ENCODE data around the gene C12orf50. TPM values are rescaled to one million over a fixed set of nuclear protein-coding genes. Genes with fewer than 3 reads are reported as not detected.
"Not testable (repeated sequence)": the region's sequence is repeated elsewhere in the genome, so short reads cannot be mapped to it uniquely, and the experiment has no call there.

The C12orf50 gene
- total RNA-seq, 1 donor from 2014 or later = not detected

- H3K27me3 Mint-ChIP-seq (ENCODE audit: insufficient read depth) = no peaks in the 10 kb centered on the region
- no peaks in the 10 kb centered on the region for H3K9me3 Mint-ChIP-seq
- H3K4me3 Mint-ChIP-seq = peak overlapping the region; percentile 98
- H3K36me3 Mint-ChIP-seq (ENCODE audit: low read depth) = peaks cover 15% of the 10 kb centered on the region
- peaks cover 55% of the 10 kb centered on the region for H3K4me1 Mint-ChIP-seq (ENCODE audit: low read depth)
- intact Hi-C loops (cut with micrococcal nuclease) = loop anchor here (1.0 to 5.0 kb wide), 6 partner anchors 107 to 1673 kb away; partner anchors contain the start of genes ATP2B1, CEP290, POC1B and TMTC3
- H3K27ac Mint-ChIP-seq = peak overlapping the region; percentile 96
- peak; percentile 84 for DNase-seq (ENCODE audit: low spot score)
Measured at GRCh38 chr12:88035271-88035906, 6.2 kb upstream of the C12orf50 start.

GRCh38 chr12:88031161-88031560, 2.0 kb upstream of the C12orf50 start:
- H3K27ac Mint-ChIP-seq; H3K27me3 Mint-ChIP-seq (ENCODE audit: insufficient read depth); H3K4me3 Mint-ChIP-seq; H3K36me3 Mint-ChIP-seq (ENCODE audit: low read depth); DNase-seq (ENCODE audit: low spot score); intact Hi-C loops (cut with micrococcal nuclease); H3K9me3 Mint-ChIP-seq: not testable (repeated sequence)
- H3K4me1 Mint-ChIP-seq (ENCODE audit: low read depth) = peaks cover 17% of the 10 kb centered on the region

- Mint-ChIP-seq H3K9me3 (no peaks in the 10 kb centered on the region), H3K4me1 (ENCODE audit: low read depth) (no peaks in the 10 kb centered on the region), H3K27ac (no peak overlapping the region), H3K36me3 (ENCODE audit: low read depth) (no peaks in the 10 kb centered on the region), H3K27me3 (ENCODE audit: insufficient read depth) (peaks cover 18% of the 10 kb centered on the region), H3K4me3 (no peak overlapping the region)
- intact Hi-C loops (cut with micrococcal nuclease) = no loop called here
- DNase-seq (ENCODE audit: low spot score) = no peak
Measured at GRCh38 chr12:88026196-88026595, 3.0 kb downstream of the C12orf50 start.

- no peak overlapping the region for H3K4me3 Mint-ChIP-seq
- H3K36me3 Mint-ChIP-seq (ENCODE audit: low read depth) = no peaks in the 10 kb centered on the region
- peaks cover 6% of the 10 kb centered on the region for H3K9me3 Mint-ChIP-seq
- H3K4me1 Mint-ChIP-seq (ENCODE audit: low read depth) = no peaks in the 10 kb centered on the region
- intact Hi-C loops (cut with micrococcal nuclease) = no loop called here
- H3K27me3 Mint-ChIP-seq (ENCODE audit: insufficient read depth) = peaks cover 7% of the 10 kb centered on the region
- H3K27ac Mint-ChIP-seq = no peak overlapping the region
- no peak for DNase-seq (ENCODE audit: low spot score)
Measured at GRCh38 chr12:88017964-88018363, 11.2 kb downstream of the C12orf50 start.

- H3K4me1 Mint-ChIP-seq (ENCODE audit: low read depth) = no peaks in the 10 kb centered on the region
- intact Hi-C loops (cut with micrococcal nuclease) = no loop called here
- peaks cover 4% of the 10 kb centered on the region for H3K27me3 Mint-ChIP-seq (ENCODE audit: insufficient read depth)
- H3K27ac Mint-ChIP-seq = no peak overlapping the region
- no peak for DNase-seq (ENCODE audit: low spot score)
- H3K36me3 Mint-ChIP-seq (ENCODE audit: low read depth) = no peaks in the 10 kb centered on the region
- no peak overlapping the region for H3K4me3 Mint-ChIP-seq
- H3K9me3 Mint-ChIP-seq = peaks cover 6% of the 10 kb centered on the region
Measured at GRCh38 chr12:88015825-88016224, 13.4 kb downstream of the C12orf50 start.

- H3K4me3 Mint-ChIP-seq = no peak overlapping the region
- no peak for DNase-seq (ENCODE audit: low spot score)
- H3K27ac Mint-ChIP-seq = no peak overlapping the region
- intact Hi-C loops (cut with micrococcal nuclease) = no loop called here
- H3K9me3 Mint-ChIP-seq = no peaks in the 10 kb centered on the region
- no peaks in the 10 kb centered on the region for H3K27me3 Mint-ChIP-seq (ENCODE audit: insufficient read depth)
- H3K4me1 Mint-ChIP-seq (ENCODE audit: low read depth) = no peaks in the 10 kb centered on the region
- H3K36me3 Mint-ChIP-seq (ENCODE audit: low read depth) = no peaks in the 10 kb centered on the region
Measured at GRCh38 chr12:88011755-88012154, 17.4 kb downstream of the C12orf50 start.

- DNase-seq (ENCODE audit: low spot score) = no peak
- H3K4me3 Mint-ChIP-seq = no peak overlapping the region
- H3K27me3 Mint-ChIP-seq (ENCODE audit: insufficient read depth) = no peaks in the 10 kb centered on the region
Measured at GRCh38 chr12:88006351-88006750, 22.9 kb downstream of the C12orf50 start.

GRCh38 chr12:88001327-88001726, 27.9 kb downstream of the C12orf50 start:
- intact Hi-C loops (cut with micrococcal nuclease) = no loop called here
- DNase-seq (ENCODE audit: low spot score) = no peak
- no peaks in the 10 kb centered on the region for H3K36me3 Mint-ChIP-seq (ENCODE audit: low read depth)
- H3K27ac Mint-ChIP-seq = no peak overlapping the region
- no peaks in the 10 kb centered on the region for H3K4me1 Mint-ChIP-seq (ENCODE audit: low read depth)
- H3K4me3 Mint-ChIP-seq = no peak overlapping the region
- no peaks in the 10 kb centered on the region for H3K9me3 Mint-ChIP-seq
- no peaks in the 10 kb centered on the region for H3K27me3 Mint-ChIP-seq (ENCODE audit: insufficient read depth)

More at GRCh38 chr12:88006351-88006750, 22.9 kb downstream of the C12orf50 start:
- H3K27ac Mint-ChIP-seq = no peak overlapping the region
- no peaks in the 10 kb centered on the region for H3K4me1 Mint-ChIP-seq (ENCODE audit: low read depth)
- no peaks in the 10 kb centered on the region for H3K9me3 Mint-ChIP-seq
- intact Hi-C loops (cut with micrococcal nuclease) = no loop called here
- H3K36me3 Mint-ChIP-seq (ENCODE audit: low read depth) = no peaks in the 10 kb centered on the region

- H3K27ac Mint-ChIP-seq = no peak overlapping the region
- no peaks in the 10 kb centered on the region for H3K4me1 Mint-ChIP-seq (ENCODE audit: low read depth)
- H3K27me3 Mint-ChIP-seq (ENCODE audit: insufficient read depth) = no peaks in the 10 kb centered on the region
- no peaks in the 10 kb centered on the region for H3K36me3 Mint-ChIP-seq (ENCODE audit: low read depth)
- intact Hi-C loops (cut with micrococcal nuclease) = loop anchor here (1.0 kb wide), 1 partner anchor 129 kb away; no protein-coding TSS in a partner anchor
- H3K9me3 Mint-ChIP-seq = no peaks in the 10 kb centered on the region
- no peak overlapping the region for H3K4me3 Mint-ChIP-seq
- DNase-seq (ENCODE audit: low spot score) = no peak
Measured at GRCh38 chr12:87995581-87996178, 33.5 kb downstream of the C12orf50 start.

- no peak overlapping the region for H3K27ac Mint-ChIP-seq
- H3K9me3 Mint-ChIP-seq = no peaks in the 10 kb centered on the region
- no peaks in the 10 kb centered on the region for H3K4me1 Mint-ChIP-seq (ENCODE audit: low read depth)
- no peak overlapping the region for H3K4me3 Mint-ChIP-seq
- no peaks in the 10 kb centered on the region for H3K36me3 Mint-ChIP-seq (ENCODE audit: low read depth)
- no peak for DNase-seq (ENCODE audit: low spot score)
- H3K27me3 Mint-ChIP-seq (ENCODE audit: insufficient read depth) = no peaks in the 10 kb centered on the region
- intact Hi-C loops (cut with micrococcal nuclease) = no loop called here
Measured at GRCh38 chr12:87991483-87991882, 37.7 kb downstream of the C12orf50 start.

GRCh38 chr12:87988534-87988933, 40.7 kb downstream of the C12orf50 start:
- H3K36me3 Mint-ChIP-seq (ENCODE audit: low read depth) = no peaks in the 10 kb centered on the region
- DNase-seq (ENCODE audit: low spot score) = no peak
- no peaks in the 10 kb centered on the region for H3K27me3 Mint-ChIP-seq (ENCODE audit: insufficient read depth)

GRCh38 chr12:87985069-87985675, 44.0 kb downstream of the C12orf50 start:
- no peak for DNase-seq (ENCODE audit: low spot score)
- Mint-ChIP-seq H3K9me3 (no peaks in the 10 kb centered on the region), H3K36me3 (ENCODE audit: low read depth) (no peaks in the 10 kb centered on the region), H3K4me1 (ENCODE audit: low read depth) (no peaks in the 10 kb centered on the region), H3K27ac (no peak overlapping the region), H3K27me3 (ENCODE audit: insufficient read depth) (peaks cover 3% of the 10 kb centered on the region), H3K4me3 (no peak overlapping the region)
- intact Hi-C loops (cut with micrococcal nuclease) = no loop called here

More at GRCh38 chr12:87988534-87988933, 40.7 kb downstream of the C12orf50 start:
- H3K4me3 Mint-ChIP-seq = no peak overlapping the region
- no peak overlapping the region for H3K27ac Mint-ChIP-seq
- intact Hi-C loops (cut with micrococcal nuclease) = no loop called here
- H3K9me3 Mint-ChIP-seq = no peaks in the 10 kb centered on the region
- H3K4me1 Mint-ChIP-seq (ENCODE audit: low read depth) = no peaks in the 10 kb centered on the region

GRCh38 chr12:87982208-87982607, 47.0 kb downstream of the C12orf50 start:
- Mint-ChIP-seq H3K4me3 (no peak overlapping the region), H3K9me3 (no peaks in the 10 kb centered on the region), H3K27me3 (ENCODE audit: insufficient read depth) (peaks cover 3% of the 10 kb centered on the region), H3K36me3 (ENCODE audit: low read depth) (no peaks in the 10 kb centered on the region), H3K4me1 (ENCODE audit: low read depth) (no peaks in the 10 kb centered on the region), H3K27ac (no peak overlapping the region)
- DNase-seq (ENCODE audit: low spot score) = no peak
- intact Hi-C loops (cut with micrococcal nuclease) = no loop called here
